A673 (cell line): ENCODE data around the gene PRR15L. TPM values are rescaled to one million over a fixed set of nuclear protein-coding genes. Genes with fewer than 3 reads are reported as not detected.

ENCODE experiments used
- BruUV-seq: library from RNA; stranded (reverse); fragments of 400-500 nt; replicated peaks from 2 replicates; lab custom pipeline; 2021; lab: Mats Ljungman, UMichigan
- CTCF ChIA-PET: fragments of 300-600 bp; sonication (Branson Sonifier 250); formaldehyde crosslinking; loops from one replicate; lab custom pipeline; 2022; ENCODE audit warnings: antibody characterized with exemption; lab: Charles Lee
- POLR2A ChIA-PET: fragments of 300-600 bp; sonication (Branson Sonifier 250); formaldehyde crosslinking; loops from one replicate; lab custom pipeline; 2022; ENCODE audit warnings: antibody characterized with exemption; ENCODE audit not compliant: low non-redundant PET; lab: Charles Lee
- DNase-seq: peaks from one replicate; pipeline ENCODE4 v3.0.0-alpha.2; 2015; ENCODE audit warnings: low spot score
- H3K27ac ChIP-seq: fragments of 200-600 bp; sonication (generic); 2 replicates; pipeline ENCODE4 v1.5.1; 2016; ENCODE audit warnings: mixed run types, low read depth, mild to moderate bottlenecking, mixed read lengths, antibody characterized with exemption, low read length; ENCODE audit not compliant: poor library complexity, severe bottlenecking
- H3K27me3 ChIP-seq: fragments of 200-600 bp; sonication (generic); replicated peaks from 2 replicates; pipeline ENCODE4 v1.6.1; 2017; ENCODE audit warnings: mixed run types, low read depth, mild to moderate bottlenecking, mixed read lengths, antibody characterized with exemption, low read length; ENCODE audit not compliant: insufficient read depth, poor library complexity
- H3K36me3 ChIP-seq: fragments of 200-600 bp; sonication (generic); 2 replicates; pipeline ENCODE4 v1.6.1; 2016; ENCODE audit warnings: mixed run types, mild to moderate bottlenecking, mixed read lengths, antibody characterized with exemption, low read length; ENCODE audit not compliant: insufficient read depth, poor library complexity, severe bottlenecking
- H3K4me1 ChIP-seq: fragments of 200-600 bp; sonication (generic); 2 replicates; pipeline ENCODE4 v1.6.1; 2017; ENCODE audit warnings: mixed run types, mild to moderate bottlenecking, mixed read lengths, antibody characterized with exemption, low read length; ENCODE audit not compliant: insufficient read depth, poor library complexity, severe bottlenecking
- H3K4me3 ChIP-seq: fragments of 200-600 bp; sonication (generic); 2 replicates; pipeline ENCODE4 v1.5.1; 2016; ENCODE audit warnings: low read depth, mixed run types, mild to moderate bottlenecking, mixed read lengths, low read length; ENCODE audit not compliant: poor library complexity, severe bottlenecking
- H3K9me3 ChIP-seq: fragments of 200-600 bp; sonication (generic); 2 replicates; pipeline ENCODE4 v1.6.1; 2016; ENCODE audit warnings: mixed run types, low read depth, mild to moderate bottlenecking, mixed read lengths, antibody characterized with exemption, low read length; ENCODE audit not compliant: poor library complexity, severe bottlenecking
- EZH2 ChIP-seq: fragments of 200-600 bp; sonication (generic); IDR thresholded peaks from 2 replicates; pipeline ENCODE4 v1.6.1; 2017; ENCODE audit warnings: borderline replicate concordance, low read depth, mild to moderate bottlenecking, mixed read lengths, antibody characterized with exemption, low read length; ENCODE audit not compliant: poor library complexity, severe bottlenecking
- intact Hi-C: fragments of 100-400 bp; cut with micrococcal nuclease; formaldehyde crosslinking; loops from one replicate; pipeline ENCODE4 v1.10.0; 2022; ENCODE audit not compliant: unreplicated experiment
- total RNA-seq: library from RNA; stranded (reverse); gene quantifications from 2 replicates; pipeline ENCODE4 v1.2.3, GENCODE V29; 2021
- TF ChIP-seq, protein P1 (sequence below): fragments of 300-800, 200-600 bp; sonication (generic); conservative IDR thresholded peaks from 2 replicates; pipeline ENCODE4 v1.5.1; 2017; ENCODE audit warnings: low read depth, mild to moderate bottlenecking, antibody characterized with exemption, low read length, moderate library complexity, mixed read lengths

The PRR15L gene
- total RNA-seq, 1 experiment from 2014 or later: not detected

DNA sequence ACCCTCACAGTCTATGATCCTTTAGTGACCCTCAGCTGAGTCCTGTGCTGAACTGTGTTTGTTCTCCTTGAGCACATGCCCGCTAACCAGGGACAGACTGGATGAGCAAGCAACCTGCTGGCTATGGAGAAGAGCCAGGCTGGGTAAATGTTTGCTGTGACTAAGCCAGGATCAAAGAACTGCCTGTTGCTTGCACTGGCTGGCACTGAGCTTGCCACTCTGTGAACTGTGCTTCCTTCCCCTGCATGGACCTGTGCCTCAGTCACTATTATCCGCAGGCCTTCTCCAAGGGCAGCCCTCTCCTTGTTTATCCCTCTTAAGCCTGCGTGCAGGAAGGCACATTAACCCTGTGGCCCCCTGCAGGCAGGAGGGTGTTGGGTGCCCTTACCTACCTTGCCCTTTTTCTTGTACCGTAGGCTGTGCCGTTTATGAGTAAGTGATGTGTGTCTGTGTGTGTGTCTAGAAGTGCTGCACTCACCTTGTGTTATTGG is 8.9 kb downstream of the PRR15L start:
- no peak overlapping the region for H3K4me3 ChIP-seq

DNA sequence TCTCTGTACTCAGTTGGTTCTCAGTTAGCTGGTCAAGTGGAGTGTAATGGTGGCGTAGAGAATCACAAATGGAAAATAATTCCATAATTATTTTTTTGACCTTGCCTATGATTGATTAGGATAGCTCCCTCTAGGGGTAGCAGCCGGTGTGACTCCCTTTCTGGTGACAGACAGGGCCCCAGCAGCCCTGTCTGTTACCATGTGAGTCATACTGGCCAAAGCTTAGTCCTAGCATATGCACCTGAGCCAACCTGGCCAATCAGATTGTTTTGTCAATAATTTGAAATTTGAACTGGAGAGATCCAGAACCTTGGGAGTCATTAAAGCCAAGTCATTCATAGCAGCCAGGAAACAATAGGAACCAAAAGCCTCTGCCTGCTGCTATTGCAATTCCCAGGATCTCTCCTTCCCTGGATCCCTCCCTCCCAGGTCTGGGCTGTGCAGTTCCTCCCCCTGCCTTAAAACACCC is 10.7 kb downstream of the PRR15L start:
- Histone ChIP-seq H3K4me3 (no peak overlapping the region), H3K36me3 (no peaks in the 10 kb centered on the region), H3K27me3 (no peaks in the 10 kb centered on the region), H3K27ac (no peak overlapping the region), H3K4me1 (peaks cover 9% of the 10 kb centered on the region), H3K9me3 (no peaks in the 10 kb centered on the region)
- ChIA-PET CTCF (interaction anchor here (0.6 to 2.1 kb wide), 13 partner anchors 10 to 330 kb away, joined by 3 to 10 read pairs (median 4); partner anchors contain the start of genes CDK5RAP3, PRR15L and SCRN2), POLR2A (no interaction called here)
- peak; percentile 71 for DNase-seq
- TF ChIP-seq, protein P1, sequence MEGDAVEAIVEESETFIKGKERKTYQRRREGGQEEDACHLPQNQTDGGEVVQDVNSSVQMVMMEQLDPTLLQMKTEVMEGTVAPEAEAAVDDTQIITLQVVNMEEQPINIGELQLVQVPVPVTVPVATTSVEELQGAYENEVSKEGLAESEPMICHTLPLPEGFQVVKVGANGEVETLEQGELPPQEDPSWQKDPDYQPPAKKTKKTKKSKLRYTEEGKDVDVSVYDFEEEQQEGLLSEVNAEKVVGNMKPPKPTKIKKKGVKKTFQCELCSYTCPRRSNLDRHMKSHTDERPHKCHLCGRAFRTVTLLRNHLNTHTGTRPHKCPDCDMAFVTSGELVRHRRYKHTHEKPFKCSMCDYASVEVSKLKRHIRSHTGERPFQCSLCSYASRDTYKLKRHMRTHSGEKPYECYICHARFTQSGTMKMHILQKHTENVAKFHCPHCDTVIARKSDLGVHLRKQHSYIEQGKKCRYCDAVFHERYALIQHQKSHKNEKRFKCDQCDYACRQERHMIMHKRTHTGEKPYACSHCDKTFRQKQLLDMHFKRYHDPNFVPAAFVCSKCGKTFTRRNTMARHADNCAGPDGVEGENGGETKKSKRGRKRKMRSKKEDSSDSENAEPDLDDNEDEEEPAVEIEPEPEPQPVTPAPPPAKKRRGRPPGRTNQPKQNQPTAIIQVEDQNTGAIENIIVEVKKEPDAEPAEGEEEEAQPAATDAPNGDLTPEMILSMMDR: peak; percentile 92
- TF ChIP-seq EZH2: no peak
- BruUV-seq: no TSS peak
- intact Hi-C loops: loop anchor here (10.0 kb wide), 1 partner anchor 102 kb away; the partner anchor contains the start of gene SCRN2

More for the DNA sequence above, 8.9 kb downstream of the PRR15L start:
- Histone ChIP-seq H3K4me1 (peaks cover 5% of the 10 kb centered on the region), H3K27me3 (no peaks in the 10 kb centered on the region), H3K36me3 (no peaks in the 10 kb centered on the region), H3K27ac (no peak overlapping the region), H3K9me3 (no peaks in the 10 kb centered on the region)
- BruUV-seq: no TSS peak
- TF ChIP-seq EZH2: no peak
- TF ChIP-seq, protein P1: no peak
- ChIA-PET POLR2A (no interaction called here), CTCF (interaction anchor here (1.1 to 2.5 kb wide), 3 partner anchors 7 to 69 kb away, joined by 3 to 11 read pairs (median 4); partner anchors contain the start of genes CDK5RAP3 and PNPO)
- DNase-seq: no peak
- intact Hi-C loops: loop anchor here (1.0 to 10.0 kb wide), 3 partner anchors 22 to 104 kb away; partner anchors contain the start of gene SCRN2

DNA sequence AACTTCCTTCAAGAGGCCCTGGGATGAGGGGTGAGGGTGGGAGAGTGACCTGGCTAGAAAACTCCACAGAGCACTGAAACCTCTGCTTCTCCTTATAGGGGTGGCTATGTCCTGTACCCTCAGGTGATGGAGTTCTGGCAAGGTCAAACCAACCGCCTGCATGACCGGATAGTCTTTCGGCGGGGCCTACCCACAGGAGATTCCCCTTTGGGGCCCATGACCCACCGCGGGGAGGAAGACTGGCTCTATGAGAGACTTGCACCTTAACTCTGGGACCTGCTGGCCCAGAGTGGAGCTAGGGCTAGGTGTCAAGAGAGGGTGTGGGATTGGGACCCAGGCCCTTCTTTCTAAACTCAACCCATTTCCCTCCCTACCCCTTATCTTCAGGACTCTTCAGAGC is 11.2 kb downstream of the PRR15L start:
- Histone ChIP-seq H3K4me1 (peaks cover 10% of the 10 kb centered on the region), H3K36me3 (no peaks in the 10 kb centered on the region), H3K27me3 (no peaks in the 10 kb centered on the region), H3K27ac (no peak overlapping the region), H3K9me3 (no peaks in the 10 kb centered on the region), H3K4me3 (no peak overlapping the region)
- DNase-seq: no peak
- no peak for TF ChIP-seq EZH2
- TF ChIP-seq, protein P1: no peak
- CTCF ChIA-PET: interaction anchor here (0.6 to 2.1 kb wide), 11 partner anchors 10 to 105 kb away, joined by 3 to 10 read pairs (median 5); partner anchors contain the start of genes CDK5RAP3, PRR15L and SCRN2
- no TSS peak for BruUV-seq
- intact Hi-C loops: loop anchor here (10.0 kb wide), 1 partner anchor 102 kb away; the partner anchor contains the start of gene SCRN2
- POLR2A ChIA-PET: no interaction called here
